Esophagus squamous epithelium (tissue), 5 donors: ENCODE measurements around the gene METTL21A. TPM values are rescaled to one million over a fixed set of nuclear protein-coding genes. Genes with fewer than 3 reads are reported as not detected.
A peak's percentile ranks its signal among the peaks of the same experiment; 100 is the strongest.

ENCODE experiments used
- DNase-seq: peaks from one replicate; lab custom pipeline; 2025; lab: John Stamatoyannopoulos, UW
- H3K27ac ChIP-seq, 4 donors: fragments of 200-600 bp; sonication (generic); one replicate each; pipeline ENCODE4 v1.5.1; 2016 to 2019; ENCODE audit warnings: mild to moderate bottlenecking in 1 of 4
- H3K27me3 ChIP-seq, 4 donors: fragments of 200-600 bp; sonication (generic); 1 replicate in 3 of 4; 2 replicates in 1 of 4; pipeline versions ENCODE4 v1.5.1 to v1.6.0; 2017 to 2021; ENCODE audit warnings: antibody characterized with exemption in 1 of 4
- H3K36me3 ChIP-seq, 3 donors: fragments of 200-600 bp; sonication (generic); one replicate each; pipeline ENCODE4 v1.5.1; 2016 to 2019
- H3K4me1 ChIP-seq, 3 donors: fragments of 200-600 bp; sonication (generic); one replicate each; pipeline ENCODE4 v1.5.1; 2017 to 2019
- H3K4me3 ChIP-seq, 4 donors: fragments of 200-600 bp; sonication (generic); 1 replicate in 3 of 4; 2 replicates in 1 of 4; pipeline ENCODE4 v1.5.1; 2016 to 2019; ENCODE audit warnings: mild to moderate bottlenecking in 2 of 4, moderate library complexity in 1 of 4
- H3K9me3 ChIP-seq, 3 donors: fragments of 200-600 bp; sonication (generic); one replicate each; pipeline ENCODE4 v1.5.1; 2016 to 2019
- CTCF ChIP-seq, 6 experiments: fragments of 450-650 bp in 4 of 6; fragments of 200-600 bp in 2 of 6; sonication (generic) in 2 of 6; IDR thresholded peaks; one replicate each; pipeline ENCODE4 v1.5.1; 2016 to 2019; ENCODE audit warnings: antibody characterized with exemption in 6 of 6, mild to moderate bottlenecking in 4 of 6, moderate library complexity in 4 of 6
- POLR2A ChIP-seq, 4 donors: fragments of 450-650 bp; IDR thresholded peaks; one replicate each; pipeline ENCODE4 v1.6.1; 2017; ENCODE audit warnings: antibody characterized with exemption in 4 of 4, mild to moderate bottlenecking in 4 of 4, moderate library complexity in 3 of 4
- WGBS, 2 donors: methylation state at CpG; one replicate each; pipeline ENCODE4 v1.1.5; 2018; 5-methylcytosine and 5-hydroxymethylcytosine counted together
- intact Hi-C: fragments of 100-400 bp; cut with DNase I; formaldehyde crosslinking; loops from one replicate; pipeline ENCODE4 v1.15.0; 2022
- total RNA-seq, 4 donors: library from RNA; depleted of rRNA; stranded (reverse); fragments of >200 nt; gene quantifications; one replicate each; pipeline ENCODE4 v1.1.0, GENCODE V29; 2016
- donor health status: DM: yes; HTN: yes; CAD: no.

METTL21A gene
- total RNA-seq, result 10 to 100 TPM in 2 of 4 donors, 1 to 10 TPM in 2; 7.1 to 35.8 (median 10.4) TPM

GRCh38 chr2:207625014-207625907 is at the start of gene METTL21A:
TSS of gene METTL21A (minus strand) at chr2:207625394. CDS start at chr2:207624375, 1,019 bp downstream.
- WGBS, 2 donors, result 0% methylated on average over 14 of the region's 92 CpGs; no CpG with 5 or more reads in 1 of the 2 donors
- H3K27me3 ChIP-seq, result no peaks in the 10 kb centered on the region
- peak; percentile 44 for DNase-seq
- peaks cover 13 to 44% (median 19%) of the 10 kb centered on the region in 3 donors for H3K4me1 ChIP-seq
- peak within 1 kb of the TSS; percentile 79 to 93 (median 86) for H3K4me3 ChIP-seq
- H3K9me3 ChIP-seq, result no peaks in the 10 kb centered on the region
- TF ChIP-seq CTCF (IDR thresholded peaks at IDR 0.05) (peak in 4 of 6 experiments; percentile 19 to 62 (median 42)), POLR2A (IDR thresholded peaks at IDR 0.05) (peak in 3 of 4 donors; percentile 33 to 82 (median 43))
- intact Hi-C loops, result loop anchor here (10.0 kb wide), 1 partner anchor 470 kb away; no protein-coding TSS in a partner anchor
- H3K27ac ChIP-seq, result peak within 1 kb of the TSS; percentile 93 to 97 (median 95)
- peaks cover 0 to 14% (median 5%) of the 10 kb centered on the region in 3 donors for H3K36me3 ChIP-seq

GRCh38 chr2:207674826-207675225 is 49.6 kb upstream of the METTL21A start:
- no peak for DNase-seq
- WGBS, 2 donors, result 69 to 79% methylated on average over 2 of the region's 2 CpGs
- H3K36me3 ChIP-seq, result no peaks in the 10 kb centered on the region
- H3K4me3 ChIP-seq, result no peak overlapping the region
- no peak for TF ChIP-seq POLR2A (IDR thresholded peaks at IDR 0.05)
- no peak for TF ChIP-seq CTCF (IDR thresholded peaks at IDR 0.05)
- H3K4me1 ChIP-seq, result peaks cover 0 to 9% (median 0%) of the 10 kb centered on the region in 3 donors
- no peaks in the 10 kb centered on the region for H3K9me3 ChIP-seq
- no peaks in the 10 kb centered on the region for H3K27me3 ChIP-seq
- H3K27ac ChIP-seq, result no peak overlapping the region
- intact Hi-C loops, result no loop called here

GRCh38 chr2:207674266-207674774 is 49.1 kb upstream of the METTL21A start:
- intact Hi-C loops, result no loop called here
- no peak for DNase-seq
- H3K9me3 ChIP-seq, result no peaks in the 10 kb centered on the region

GRCh38 chr2:207673431-207673830 is 48.2 kb upstream of the METTL21A start:
- Histone ChIP-seq H3K27ac (no peak overlapping the region), H3K9me3 (no peaks in the 10 kb centered on the region), H3K4me3 (no peak overlapping the region), H3K36me3 (no peaks in the 10 kb centered on the region), H3K4me1 (peaks cover 0 to 9% (median 0%) of the 10 kb centered on the region in 3 donors), H3K27me3 (no peaks in the 10 kb centered on the region)
- no peak for DNase-seq
- 83 to 96% methylated on average over 1 of the region's 2 CpGs for WGBS, 2 donors
- intact Hi-C loops, result no loop called here
- TF ChIP-seq CTCF (IDR thresholded peaks at IDR 0.05), result no peak
- no peak for TF ChIP-seq POLR2A (IDR thresholded peaks at IDR 0.05)

More at GRCh38 chr2:207674266-207674774, 49.1 kb upstream of the METTL21A start:
- Histone ChIP-seq H3K27me3 (no peaks in the 10 kb centered on the region), H3K4me3 (no peak overlapping the region), H3K27ac (no peak overlapping the region), H3K4me1 (peaks cover 0 to 9% (median 0%) of the 10 kb centered on the region in 3 donors), H3K36me3 (no peaks in the 10 kb centered on the region)
- TF ChIP-seq CTCF (IDR thresholded peaks at IDR 0.05), result no peak
- TF ChIP-seq POLR2A (IDR thresholded peaks at IDR 0.05), result no peak

GRCh38 chr2:207670887-207671286 is 45.7 kb upstream of the METTL21A start:
- 62 to 81% methylated on average over 5 to 6 of the region's 6 CpGs for WGBS, 2 donors
- no peak overlapping the region for H3K4me3 ChIP-seq
- H3K27ac ChIP-seq, result no peak overlapping the region
- no peak for DNase-seq
- H3K27me3 ChIP-seq, result no peaks in the 10 kb centered on the region
- H3K4me1 ChIP-seq, result no peaks in the 10 kb centered on the region
- H3K9me3 ChIP-seq, result no peaks in the 10 kb centered on the region
- intact Hi-C loops, result no loop called here
- no peak for TF ChIP-seq POLR2A (IDR thresholded peaks at IDR 0.05)
- TF ChIP-seq CTCF (IDR thresholded peaks at IDR 0.05), result no peak
- H3K36me3 ChIP-seq, result no peaks in the 10 kb centered on the region
